ENCODE measurements around the gene RNF135. TPM values are rescaled to one million over a fixed set of nuclear protein-coding genes. Genes with fewer than 3 reads are reported as not detected.

RNF135 gene
- polyA plus RNA-seq, 1 donor from 2014 or later = 0.17 TPM

- no peaks in the 10 kb centered on the region for H3K36me3 ChIP-seq (ENCODE audit: insufficient read depth, low read length)
- H3K27ac ChIP-seq (ENCODE audit: low read length) = no peak overlapping the region
- no peak overlapping the region for H3K9ac ChIP-seq (ENCODE audit: low read length)
- no peaks in the 10 kb centered on the region for H3F3A ChIP-seq (ENCODE audit: insufficient read depth, low read length, poor library complexity, severe bottlenecking)
- H3K9me2 ChIP-seq (ENCODE audit: insufficient read depth, low read length) = no peaks in the 10 kb centered on the region
- H4K20me1 ChIP-seq (ENCODE audit: insufficient read depth) = no peaks in the 10 kb centered on the region
- TF ChIP-seq TAF1 (IDR thresholded peaks at IDR 0.05; ENCODE audit: low read depth) (no peak), POLR2AphosphoS5 (IDR thresholded peaks at IDR 0.05) (no peak)
- no peak overlapping the region for H3K4me2 ChIP-seq (ENCODE audit: low read length)
- H2AFZ ChIP-seq (ENCODE audit: low read depth, low read length) = no peak overlapping the region
- H3K79me2 ChIP-seq (replicated peaks; ENCODE audit: insufficient read depth, low read length) = no peaks in the 10 kb centered on the region
- H3K27me3 ChIP-seq (ENCODE audit: insufficient read depth, low read depth, low read length) = no peaks in the 10 kb centered on the region
- no peak overlapping the region for H3K4me3 ChIP-seq (ENCODE audit: low read length)
- H3K9me3 ChIP-seq (ENCODE audit: low read length) = no peaks in the 10 kb centered on the region
Observed at GRCh38 chr17:30952638-30953393, 18.0 kb upstream of the RNF135 start.

- Histone ChIP-seq H3K9ac (ENCODE audit: low read length) (no peak overlapping the region), H4K20me1 (ENCODE audit: insufficient read depth) (no peaks in the 10 kb centered on the region), H3K9me3 (ENCODE audit: low read length) (no peaks in the 10 kb centered on the region), H2AFZ (ENCODE audit: low read depth, low read length) (no peak overlapping the region), H3K36me3 (ENCODE audit: insufficient read depth, low read length) (no peaks in the 10 kb centered on the region), H3K4me2 (ENCODE audit: low read length) (no peak overlapping the region), H3F3A (ENCODE audit: insufficient read depth, low read length, poor library complexity, severe bottlenecking) (no peaks in the 10 kb centered on the region), H3K9me2 (ENCODE audit: insufficient read depth, low read length) (no peaks in the 10 kb centered on the region), H3K27me3 (ENCODE audit: insufficient read depth, low read depth, low read length) (no peaks in the 10 kb centered on the region), H3K79me2 (replicated peaks; ENCODE audit: insufficient read depth, low read length) (no peaks in the 10 kb centered on the region), H3K27ac (ENCODE audit: low read length) (no peak overlapping the region), H3K4me3 (ENCODE audit: low read length) (no peak overlapping the region)
- TF ChIP-seq CTCF (IDR thresholded peaks at IDR 0.05; ENCODE audit: poor library complexity, severe bottlenecking) (no peak), RAD21 (conservative IDR thresholded peaks at IDR 0.05) (no peak)
Observed at GRCh38 chr17:30954046-30954830, 16.6 kb upstream of the RNF135 start.

- Histone ChIP-seq H2AFZ (ENCODE audit: low read depth, low read length) (no peak overlapping the region), H3K27ac (ENCODE audit: low read length) (no peak overlapping the region)
Observed at GRCh38 chr17:30956764-30957374, 14.0 kb upstream of the RNF135 start.

More at GRCh38 chr17:30956764-30957374, 14.0 kb upstream of the RNF135 start:
- Histone ChIP-seq H3K36me3 (ENCODE audit: insufficient read depth, low read length) (no peaks in the 10 kb centered on the region), H3K9ac (ENCODE audit: low read length) (no peak overlapping the region), H3K4me3 (ENCODE audit: low read length) (no peak overlapping the region), H3F3A (ENCODE audit: insufficient read depth, low read length, poor library complexity, severe bottlenecking) (no peaks in the 10 kb centered on the region), H4K20me1 (ENCODE audit: insufficient read depth) (no peaks in the 10 kb centered on the region), H3K27me3 (ENCODE audit: insufficient read depth, low read depth, low read length) (no peaks in the 10 kb centered on the region), H3K79me2 (replicated peaks; ENCODE audit: insufficient read depth, low read length) (no peaks in the 10 kb centered on the region), H3K9me2 (ENCODE audit: insufficient read depth, low read length) (no peaks in the 10 kb centered on the region), H3K4me2 (ENCODE audit: low read length) (no peak overlapping the region), H3K9me3 (ENCODE audit: low read length) (no peaks in the 10 kb centered on the region)
- no peak for TF ChIP-seq REST (IDR thresholded peaks at IDR 0.05; ENCODE audit: borderline replicate concordance)
- no peak for TF ChIP-seq POLR2AphosphoS5 (IDR thresholded peaks at IDR 0.05)
- no peak for TF ChIP-seq TAF1 (IDR thresholded peaks at IDR 0.05; ENCODE audit: low read depth)
- no peak for TF ChIP-seq CTCF (IDR thresholded peaks at IDR 0.05; ENCODE audit: poor library complexity, severe bottlenecking)
- no peak for TF ChIP-seq EZH2 (IDR thresholded peaks at IDR 0.05; ENCODE audit: borderline replicate concordance, insufficient read depth, low read length, poor library complexity, severe bottlenecking)
- no peak for TF ChIP-seq EP300 (conservative IDR thresholded peaks at IDR 0.05; ENCODE audit: poor library complexity, severe bottlenecking)
- no peak for TF ChIP-seq RAD21 (conservative IDR thresholded peaks at IDR 0.05)
- no peak for TF ChIP-seq MXI1 (conservative IDR thresholded peaks at IDR 0.05; ENCODE audit: poor library complexity, severe bottlenecking)
- no peak for TF ChIP-seq SMC3 (conservative IDR thresholded peaks at IDR 0.05; ENCODE audit: poor library complexity)
